ENCODE measurements around the gene MYO15A.

MYO15A gene

GRCh38 chr17:18101828-18102227 is 6.7 kb upstream of the MYO15A start:
- no peak for DNase-seq (ENCODE audit: low read depth, low spot score)

- no peak for DNase-seq (ENCODE audit: low read depth, low spot score)
Measured at GRCh38 chr17:18102640-18103039, 5.9 kb upstream of the MYO15A start.

GRCh38 chr17:18105027-18105426 is 3.5 kb upstream of the MYO15A start:
- DNase-seq (ENCODE audit: low read depth, low spot score) = no peak

- DNase-seq (ENCODE audit: low read depth, low spot score) = no peak
Measured at GRCh38 chr17:18105595-18105994, 3.0 kb upstream of the MYO15A start.

- DNase-seq (ENCODE audit: low read depth, low spot score) = no peak
Measured at GRCh38 chr17:18106211-18106610, 2.3 kb upstream of the MYO15A start.

- no peak for DNase-seq (ENCODE audit: low read depth, low spot score)
Measured at GRCh38 chr17:18107061-18107790, 1.3 kb upstream of the MYO15A start.

GRCh38 chr17:18107971-18108370 is 585 bp upstream of the MYO15A start:
- no peak for DNase-seq (ENCODE audit: low read depth, low spot score)

GRCh38 chr17:18109935-18110485 is 1.5 kb downstream of the MYO15A start:
- DNase-seq (ENCODE audit: low read depth, low spot score) = no peak

- no peak for DNase-seq (ENCODE audit: low read depth, low spot score)
Measured at GRCh38 chr17:18110636-18111145, 2.1 kb downstream of the MYO15A start.

GRCh38 chr17:18111330-18111971 is 2.9 kb downstream of the MYO15A start:
- no peak for DNase-seq (ENCODE audit: low read depth, low spot score)

- no peak for DNase-seq (ENCODE audit: low read depth, low spot score)
Measured at GRCh38 chr17:18115517-18115916, 7.0 kb downstream of the MYO15A start.

- no peak for DNase-seq (ENCODE audit: low read depth, low spot score)
Measured at GRCh38 chr17:18116078-18116477, 7.5 kb downstream of the MYO15A start.

- DNase-seq (ENCODE audit: low read depth, low spot score) = no peak
Measured at GRCh38 chr17:18117533-18117932, 9.0 kb downstream of the MYO15A start.

GRCh38 chr17:18117982-18118975 is 9.7 kb downstream of the MYO15A start:
- DNase-seq (ENCODE audit: low read depth, low spot score) = no peak

GRCh38 chr17:18119166-18119745 is 10.7 kb downstream of the MYO15A start:
- no peak for DNase-seq (ENCODE audit: low read depth, low spot score)

- no peak for DNase-seq (ENCODE audit: low read depth, low spot score)
Measured at GRCh38 chr17:18119938-18120337, 11.4 kb downstream of the MYO15A start.

GRCh38 chr17:18120461-18121017 is 12.0 kb downstream of the MYO15A start:
- DNase-seq (ENCODE audit: low read depth, low spot score) = no peak

- no peak for DNase-seq (ENCODE audit: low read depth, low spot score)
Measured at GRCh38 chr17:18121144-18121910, 12.8 kb downstream of the MYO15A start.

GRCh38 chr17:18122990-18123753 is 14.6 kb downstream of the MYO15A start:
- no peak for DNase-seq (ENCODE audit: low read depth, low spot score)

Data from brain pericyte (primary cell).